ENCODE results near the gene TRMT5.

The TRMT5 gene

GRCh38 chr14:60963761-60964160, 17.1 kb downstream of the TRMT5 start:
- DNase-seq, result no peak

- no peak for DNase-seq
These were observed 22.7 kb downstream of the TRMT5 start for GRCh38 chr14:60958146-60958545.

DNA sequence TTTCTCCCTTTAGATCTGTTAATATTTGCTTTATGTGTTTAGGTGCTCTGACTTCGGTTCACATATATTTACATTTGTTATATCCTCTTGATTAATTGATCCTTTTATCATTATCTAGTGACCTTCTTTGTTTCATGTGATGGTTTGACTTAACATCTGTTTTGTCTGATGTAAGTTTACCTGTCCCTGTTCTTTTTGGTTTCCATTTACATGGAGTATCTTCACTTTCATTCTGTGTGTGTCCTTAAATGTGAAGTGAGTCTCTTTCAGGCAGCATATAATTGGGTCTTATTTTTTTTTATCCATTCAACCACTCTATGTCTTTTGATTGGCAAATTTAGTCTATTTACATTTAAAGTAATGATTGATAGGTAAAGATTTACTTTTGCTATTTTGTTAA, 24.2 kb downstream of the TRMT5 start:
- no peak for DNase-seq

- DNase-seq, result no peak
These were observed 24.7 kb downstream of the TRMT5 start for GRCh38 chr14:60956202-60956601.

GRCh38 chr14:60951776-60952435, 29.0 kb downstream of the TRMT5 start:
- no peak for DNase-seq

DNA sequence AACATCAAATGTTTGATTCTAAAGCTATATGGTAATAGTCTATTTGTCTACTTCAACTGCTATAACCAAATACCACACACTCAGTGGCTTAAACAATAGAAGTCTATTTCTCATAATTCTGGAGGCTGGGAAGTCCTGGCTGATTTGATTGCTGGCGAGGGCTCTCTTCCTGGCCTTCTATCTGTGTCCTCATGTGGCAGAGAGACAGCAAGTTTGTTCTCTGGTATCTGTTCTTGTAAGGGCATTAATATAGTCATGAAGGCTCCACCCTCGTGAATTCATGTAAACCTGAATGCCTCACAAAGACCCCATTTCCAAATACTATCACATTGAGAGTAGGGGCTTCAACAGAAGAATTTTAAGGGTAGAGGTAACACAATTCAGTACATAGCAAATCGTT, 34.1 kb downstream of the TRMT5 start:
- no peak for DNase-seq

DNA sequence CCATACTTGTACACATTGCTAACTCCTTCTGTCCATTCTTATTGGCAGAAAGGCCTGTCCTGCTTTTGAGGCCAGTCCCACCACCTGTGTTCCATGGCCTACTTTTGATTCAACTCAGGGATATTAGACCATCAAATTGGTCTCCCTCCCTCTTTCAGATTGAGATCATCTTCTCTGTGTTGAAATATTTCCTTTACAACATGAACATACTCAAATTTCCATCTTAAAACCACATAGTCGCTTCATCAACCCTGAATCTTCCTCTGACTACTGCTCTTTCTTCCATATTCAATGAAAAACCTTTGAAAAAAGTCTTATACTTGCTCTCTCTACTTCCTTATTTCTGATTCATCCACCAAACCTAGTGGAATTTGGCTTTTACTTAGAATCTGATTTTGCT, 34.9 kb downstream of the TRMT5 start:
- no peak for DNase-seq

- DNase-seq, result no peak
These were observed 36.7 kb downstream of the TRMT5 start for GRCh38 chr14:60944204-60944603.

- no peak for DNase-seq
These were observed 37.2 kb downstream of the TRMT5 start for GRCh38 chr14:60943637-60944032.

DNA sequence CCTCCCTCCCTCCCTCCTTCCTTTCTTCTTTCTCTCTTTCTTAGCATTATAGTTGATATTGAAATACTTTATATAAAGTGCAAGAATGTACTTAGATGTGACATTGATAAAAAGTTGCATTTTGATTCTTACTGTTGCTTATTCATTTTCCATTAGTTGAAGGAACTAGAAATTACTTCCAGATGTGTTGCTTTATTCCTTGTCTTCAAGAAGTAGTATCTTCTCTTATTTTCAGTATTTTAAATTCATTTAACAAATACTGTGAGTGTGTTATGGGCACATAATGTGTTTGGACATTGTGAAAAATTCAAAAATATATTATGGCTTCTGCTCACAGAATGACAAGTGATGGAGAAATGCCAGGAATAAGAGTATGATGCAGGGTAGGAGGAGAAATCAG, 45.6 kb downstream of the TRMT5 start:
- no peak for DNase-seq

- DNase-seq, result no peak
These were observed 46.8 kb downstream of the TRMT5 start for GRCh38 chr14:60933920-60934655.

- DNase-seq, result no peak
These were observed 49.7 kb downstream of the TRMT5 start for GRCh38 chr14:60931218-60931617.

DNA sequence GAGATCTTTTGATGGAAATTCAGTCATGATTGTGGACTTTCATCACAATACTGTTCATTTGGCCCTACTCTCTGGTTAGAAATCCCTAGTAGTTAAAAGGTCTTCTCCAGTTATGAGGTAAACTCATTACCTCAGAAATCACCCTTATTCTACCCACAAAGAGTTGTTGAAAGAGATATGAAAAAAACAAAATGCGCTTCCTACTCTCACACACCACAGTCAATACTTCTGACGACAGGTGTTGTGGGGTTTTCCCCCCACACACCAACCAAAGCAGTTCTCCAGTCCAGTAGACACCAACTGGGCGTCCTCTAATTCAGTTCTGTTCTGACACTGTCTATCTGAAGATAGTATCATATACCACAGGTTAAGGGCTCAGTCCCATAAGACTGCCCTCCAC, 54.9 kb downstream of the TRMT5 start:
- DNase-seq, result no peak

GRCh38 chr14:60925286-60925685, 55.6 kb downstream of the TRMT5 start:
- DNase-seq, result no peak

GRCh38 chr14:60922050-60922449, 58.8 kb downstream of the TRMT5 start:
- no peak for DNase-seq

All from activated CD4-positive, alpha-beta T cell treated with anti-CD3 and anti-CD28 coated beads for 4 hours (primary cell).